Tibial nerve (tissue), 4 donors: Measurements from ENCODE around the gene CCDC106. TPM values are rescaled to one million over a fixed set of nuclear protein-coding genes. Genes with fewer than 3 reads are reported as not detected.

Experiments used
- DNase-seq, 2 donors: peaks; one replicate each; pipeline ENCODE4 v3.0.0-alpha.2; 2019; ENCODE audit warnings: low spot score in 2 of 2
- H3K27ac ChIP-seq, 4 donors: fragments of 200-600 bp; sonication (generic) in 3 of 4; one replicate each; pipeline ENCODE4 v1.5.1; 2017 to 2019; ENCODE audit warnings: mild to moderate bottlenecking in 1 of 4
- H3K27me3 ChIP-seq, 2 donors: fragments of 200-600 bp; sonication (generic) in 1 of 2; one replicate each; pipeline versions ENCODE4 v1.5.1 to v1.6.0; 2017 to 2019
- H3K36me3 ChIP-seq, 3 donors: fragments of 200-600 bp; sonication (generic); one replicate each; pipeline ENCODE4 v1.5.1; 2018 to 2019
- H3K4me1 ChIP-seq, 4 donors: fragments of 200-600 bp; sonication (generic) in 3 of 4; one replicate each; pipeline ENCODE4 v1.5.1; 2017 to 2019
- H3K4me3 ChIP-seq, 4 donors: fragments of 200-600 bp; sonication (generic) in 3 of 4; one replicate each; pipeline ENCODE4 v1.5.1; 2017 to 2019; ENCODE audit warnings: mild to moderate bottlenecking in 1 of 4, moderate library complexity in 1 of 4
- H3K9me3 ChIP-seq, 4 donors: fragments of 200-600 bp; sonication (generic) in 3 of 4; one replicate each; pipeline ENCODE4 v1.5.1; 2017 to 2019
- EP300 ChIP-seq, 2 donors: sonication (generic); formaldehyde crosslinking; IDR thresholded peaks; one replicate each; pipeline ENCODE4 v1.6.1; 2017; ENCODE audit warnings: antibody characterized with exemption in 2 of 2, mild to moderate bottlenecking in 1 of 2
- POLR2A ChIP-seq, 2 donors: fragments of 450-650 bp; IDR thresholded peaks; one replicate each; pipeline ENCODE4 v1.6.1; 2017; ENCODE audit warnings: antibody characterized with exemption in 2 of 2, mild to moderate bottlenecking in 2 of 2, moderate library complexity in 2 of 2
- WGBS, 2 donors: methylation state at CpG; one replicate each; pipeline ENCODE4 v1.1.5; 2018; 5-methylcytosine and 5-hydroxymethylcytosine counted together
- total RNA-seq, 4 donors: library from RNA; depleted of rRNA; stranded (reverse); fragments of >200 nt; gene quantifications; one replicate each; pipeline ENCODE4 v1.1.0, GENCODE V29; 2016
- TF ChIP-seq, protein P1 (sequence below), 5 experiments: fragments of 200-600 bp in 3 of 5; fragments of 450-650 bp in 2 of 5; sonication (generic) in 3 of 5; IDR thresholded peaks; one replicate each; pipeline ENCODE4 v1.5.1; 2016 to 2019; ENCODE audit warnings: antibody characterized with exemption in 5 of 5, mild to moderate bottlenecking in 3 of 5, moderate library complexity in 2 of 5

Gene CCDC106
- total RNA-seq, 4 donors from 2014 or later, result 14.5 to 39.6 (median 16.1) TPM

DNA sequence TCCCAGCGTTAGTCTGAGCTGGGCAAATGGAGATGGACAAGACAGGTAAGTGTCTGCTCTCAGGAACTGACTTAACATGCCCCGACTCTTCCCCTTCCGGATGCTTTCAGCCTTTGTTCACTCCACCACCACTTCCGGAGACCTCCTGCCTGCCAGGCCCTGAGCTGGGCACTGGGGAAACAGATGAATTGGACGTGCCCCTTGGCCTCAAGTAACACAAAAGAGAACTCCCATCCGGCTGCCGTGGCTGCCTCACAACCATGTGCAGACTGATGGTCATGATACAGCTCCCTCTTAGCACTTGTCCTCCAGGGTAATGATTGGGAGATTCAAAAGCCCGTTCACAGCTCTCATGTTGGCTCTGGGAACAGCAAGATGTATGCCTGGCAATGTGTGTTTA lies 30.6 kb upstream of the CCDC106 start:
- 81 to 87% methylated on average over 8 of the region's 8 CpGs for WGBS, 2 donors
- no peaks in the 10 kb centered on the region for H3K27me3 ChIP-seq
- peaks cover 0 to 2% (median 0%) of the 10 kb centered on the region in 4 donors for H3K4me1 ChIP-seq
- no peak for DNase-seq
- no peak overlapping the region for H3K27ac ChIP-seq
- no peak overlapping the region for H3K4me3 ChIP-seq
- H3K36me3 ChIP-seq, result peaks cover 4 to 80% (median 6%) of the 10 kb centered on the region in 3 donors
- TF ChIP-seq EP300 (IDR thresholded peaks at IDR 0.05), result no peak
- TF ChIP-seq POLR2A (IDR thresholded peaks at IDR 0.05), result no peak
- TF ChIP-seq, protein P1, sequence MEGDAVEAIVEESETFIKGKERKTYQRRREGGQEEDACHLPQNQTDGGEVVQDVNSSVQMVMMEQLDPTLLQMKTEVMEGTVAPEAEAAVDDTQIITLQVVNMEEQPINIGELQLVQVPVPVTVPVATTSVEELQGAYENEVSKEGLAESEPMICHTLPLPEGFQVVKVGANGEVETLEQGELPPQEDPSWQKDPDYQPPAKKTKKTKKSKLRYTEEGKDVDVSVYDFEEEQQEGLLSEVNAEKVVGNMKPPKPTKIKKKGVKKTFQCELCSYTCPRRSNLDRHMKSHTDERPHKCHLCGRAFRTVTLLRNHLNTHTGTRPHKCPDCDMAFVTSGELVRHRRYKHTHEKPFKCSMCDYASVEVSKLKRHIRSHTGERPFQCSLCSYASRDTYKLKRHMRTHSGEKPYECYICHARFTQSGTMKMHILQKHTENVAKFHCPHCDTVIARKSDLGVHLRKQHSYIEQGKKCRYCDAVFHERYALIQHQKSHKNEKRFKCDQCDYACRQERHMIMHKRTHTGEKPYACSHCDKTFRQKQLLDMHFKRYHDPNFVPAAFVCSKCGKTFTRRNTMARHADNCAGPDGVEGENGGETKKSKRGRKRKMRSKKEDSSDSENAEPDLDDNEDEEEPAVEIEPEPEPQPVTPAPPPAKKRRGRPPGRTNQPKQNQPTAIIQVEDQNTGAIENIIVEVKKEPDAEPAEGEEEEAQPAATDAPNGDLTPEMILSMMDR (IDR thresholded peaks at IDR 0.05), result no peak
- H3K9me3 ChIP-seq, result no peaks in the 10 kb centered on the region

DNA sequence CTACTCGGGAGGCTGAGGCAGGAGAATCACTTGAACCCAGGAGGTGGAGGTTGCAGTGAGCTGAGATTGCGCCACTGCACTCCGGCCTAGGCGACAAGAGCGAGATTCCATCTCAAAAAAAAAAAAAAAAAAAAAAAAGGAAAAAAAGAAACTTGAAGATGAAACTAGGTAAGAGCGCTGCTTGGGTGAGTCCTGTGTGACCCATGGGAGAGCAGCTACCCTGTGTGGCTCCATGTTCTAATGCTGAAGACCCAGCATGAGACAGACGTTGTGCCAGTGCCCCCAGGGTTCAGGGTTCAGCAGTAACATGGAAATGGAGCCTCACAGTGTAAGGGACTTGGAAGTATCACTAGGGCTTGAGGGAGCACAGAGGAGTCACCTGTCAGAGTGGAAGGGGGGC lies 29.6 kb upstream of the CCDC106 start:
- WGBS, 2 donors, result 81 to 89% methylated on average over 7 of the region's 7 CpGs
- peaks cover 0 to 4% (median 0%) of the 10 kb centered on the region in 4 donors for H3K4me1 ChIP-seq
- TF ChIP-seq POLR2A (IDR thresholded peaks at IDR 0.05), result no peak
- TF ChIP-seq, protein P1 (IDR thresholded peaks at IDR 0.05), result no peak
- H3K27me3 ChIP-seq, result no peaks in the 10 kb centered on the region
- no peak overlapping the region for H3K4me3 ChIP-seq
- H3K9me3 ChIP-seq, result no peaks in the 10 kb centered on the region
- H3K27ac ChIP-seq, result no peak overlapping the region
- H3K36me3 ChIP-seq, result peaks cover 4 to 78% (median 6%) of the 10 kb centered on the region in 3 donors
- no peak for DNase-seq

DNA sequence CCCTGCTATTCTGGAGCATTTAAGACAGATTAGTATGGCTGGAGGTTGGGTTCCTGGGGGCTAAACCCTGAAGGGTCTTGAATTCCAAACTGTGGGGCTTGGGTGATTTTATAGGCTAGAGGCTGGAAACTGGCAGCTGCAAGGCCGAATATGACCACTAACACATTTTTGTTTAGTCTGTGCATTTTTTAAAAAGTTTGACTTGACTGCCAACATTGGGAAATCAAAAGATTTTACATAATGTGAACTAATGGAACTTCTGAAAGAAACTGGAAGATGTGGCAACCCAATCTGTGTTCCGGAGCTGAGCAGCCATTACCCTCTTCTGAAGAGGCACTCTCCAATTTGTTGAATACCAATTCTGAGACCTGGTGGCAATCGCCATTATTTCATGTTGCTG lies 28.7 kb upstream of the CCDC106 start:
- peaks cover 0 to 11% (median 0%) of the 10 kb centered on the region in 4 donors for H3K4me1 ChIP-seq
- WGBS, 2 donors, result 69 to 73% methylated on average over 3 of the region's 3 CpGs
- H3K27ac ChIP-seq, result no peak overlapping the region
- H3K9me3 ChIP-seq, result no peaks in the 10 kb centered on the region
- peaks cover 4 to 69% (median 6%) of the 10 kb centered on the region in 3 donors for H3K36me3 ChIP-seq
- no peak overlapping the region for H3K4me3 ChIP-seq
- DNase-seq, result no peak
- TF ChIP-seq POLR2A (IDR thresholded peaks at IDR 0.05), result no peak
- TF ChIP-seq, protein P1 (IDR thresholded peaks at IDR 0.05), result no peak
- TF ChIP-seq EP300 (IDR thresholded peaks at IDR 0.05), result no peak
- no peaks in the 10 kb centered on the region for H3K27me3 ChIP-seq

DNA sequence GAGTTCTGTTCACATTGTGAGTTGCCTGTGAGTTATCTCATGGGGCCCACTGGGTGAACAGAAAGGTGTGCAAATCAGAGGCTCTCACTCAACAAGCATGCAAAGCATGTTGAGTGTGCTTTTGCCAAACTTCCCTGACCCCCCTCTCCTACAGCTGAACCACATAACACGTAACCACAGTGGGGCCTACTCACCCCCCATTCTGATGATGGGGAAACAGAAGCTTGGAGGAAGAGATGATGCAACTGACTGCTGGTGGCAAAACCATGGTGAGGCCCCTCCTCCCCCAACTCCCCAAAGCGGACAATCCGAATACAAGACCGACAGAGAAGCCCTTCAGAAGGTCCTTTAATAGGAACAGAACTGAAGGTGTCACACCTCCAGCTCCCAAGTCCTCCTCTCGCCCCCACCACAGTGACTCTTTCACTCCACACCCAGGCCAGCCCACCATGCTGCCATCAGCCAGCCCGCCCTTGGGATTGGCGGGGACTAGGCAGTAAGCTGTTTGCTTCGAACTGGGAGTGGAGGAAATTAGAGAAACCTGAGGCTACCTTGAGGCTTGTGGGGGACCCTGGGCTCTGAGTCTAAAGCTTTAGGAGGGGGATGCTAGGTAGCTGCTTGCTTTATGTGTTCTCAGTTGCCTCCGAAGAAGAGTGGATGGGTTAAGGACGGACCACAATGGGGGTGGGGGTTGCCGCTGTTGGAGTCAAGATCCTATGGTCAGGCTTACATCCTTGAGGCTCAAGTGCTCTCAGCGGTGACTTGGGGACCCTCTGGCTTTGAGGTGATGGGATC lies 27.4 kb upstream of the CCDC106 start:
- TF ChIP-seq POLR2A (IDR thresholded peaks at IDR 0.05), result no peak
- TF ChIP-seq, protein P1 (IDR thresholded peaks at IDR 0.05), result no peak
- TF ChIP-seq EP300 (IDR thresholded peaks at IDR 0.05), result no peak
- DNase-seq, result no peak
- WGBS, 2 donors, result 80 to 84% methylated on average over 11 to 12 of the region's 12 CpGs
- H3K9me3 ChIP-seq, result no peaks in the 10 kb centered on the region
- H3K4me1 ChIP-seq, result peaks cover 4 to 22% (median 6%) of the 10 kb centered on the region in 4 donors
- no peaks in the 10 kb centered on the region for H3K27me3 ChIP-seq
- H3K4me3 ChIP-seq, result no peak overlapping the region
- peaks cover 3 to 56% (median 4%) of the 10 kb centered on the region in 3 donors for H3K36me3 ChIP-seq
- H3K27ac ChIP-seq, result no peak overlapping the region

DNA sequence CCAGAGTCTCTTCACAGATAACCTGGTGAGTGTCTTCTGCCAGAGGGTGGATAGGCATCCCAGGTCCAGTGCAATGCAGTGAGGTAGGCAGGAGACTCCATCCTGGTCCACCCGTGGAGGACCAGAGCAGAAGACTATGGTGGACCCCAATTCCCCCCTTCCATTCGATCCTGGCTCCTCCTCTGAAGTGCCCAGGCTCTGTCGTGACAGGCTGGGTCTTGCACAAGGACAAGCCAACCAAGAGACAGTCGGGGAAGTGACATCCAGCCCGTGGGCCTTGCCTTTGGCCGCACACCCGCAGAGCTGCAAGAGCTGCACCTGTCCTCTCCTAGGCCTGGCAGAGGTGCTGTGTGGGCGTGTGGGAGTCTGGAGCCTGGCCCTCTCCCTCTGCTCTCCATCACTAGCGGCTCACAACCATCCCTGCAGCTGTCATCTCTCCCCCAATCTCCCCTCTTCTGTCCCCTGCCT lies 26.8 kb upstream of the CCDC106 start:
- Histone ChIP-seq H3K27me3 (no peaks in the 10 kb centered on the region), H3K27ac (no peak overlapping the region), H3K4me1 (peaks cover 4 to 22% (median 6%) of the 10 kb centered on the region in 4 donors), H3K4me3 (no peak overlapping the region), H3K36me3 (peaks cover 0 to 50% (median 4%) of the 10 kb centered on the region in 3 donors), H3K9me3 (no peaks in the 10 kb centered on the region)
- TF ChIP-seq EP300 (IDR thresholded peaks at IDR 0.05) (no peak), POLR2A (IDR thresholded peaks at IDR 0.05) (no peak)
- TF ChIP-seq, protein P1 (IDR thresholded peaks at IDR 0.05), result no peak
- 78 to 84% methylated on average over 9 of the region's 9 CpGs for WGBS, 2 donors
- DNase-seq, result no peak
